Measurements from ENCODE around the gene PDCD4.

DNA sequence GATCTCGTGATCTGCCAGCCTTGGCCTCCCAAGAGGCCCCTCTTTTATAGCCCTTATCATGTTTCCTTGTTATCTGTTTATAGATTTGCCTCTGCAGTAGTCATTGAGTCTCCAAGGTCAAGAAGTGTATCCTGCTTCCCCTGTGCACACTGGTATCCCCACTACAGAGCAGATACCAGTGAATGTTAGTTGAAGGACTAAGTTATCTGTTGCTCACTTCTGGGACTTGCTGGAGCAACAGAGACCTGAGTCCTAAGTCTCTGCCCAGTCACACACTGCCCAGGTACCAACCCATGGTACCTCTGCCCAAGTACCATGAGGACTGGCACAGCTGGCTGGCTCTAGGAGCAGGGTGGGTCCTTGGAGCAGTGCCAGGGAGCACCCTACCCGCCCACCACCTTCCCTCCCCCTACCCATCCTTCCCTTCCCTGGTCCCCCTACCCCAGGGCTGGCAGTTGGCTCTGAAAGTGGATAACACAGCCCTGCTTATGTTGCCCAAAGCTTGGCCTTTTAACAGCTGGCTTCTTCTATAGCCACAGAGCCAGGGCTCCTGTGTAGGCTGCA, 26.5 kb upstream of the PDCD4 start:
- no peak for TF ChIP-seq POLR2A (IDR thresholded peaks at IDR 0.05; ENCODE audit: low read depth, low read length)
- TF ChIP-seq, protein P1, sequence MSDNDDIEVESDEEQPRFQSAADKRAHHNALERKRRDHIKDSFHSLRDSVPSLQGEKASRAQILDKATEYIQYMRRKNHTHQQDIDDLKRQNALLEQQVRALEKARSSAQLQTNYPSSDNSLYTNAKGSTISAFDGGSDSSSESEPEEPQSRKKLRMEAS (IDR thresholded peaks at IDR 0.05; ENCODE audit: insufficient read depth, insufficient read length), result no peak
- TF ChIP-seq EZH2 (IDR thresholded peaks at IDR 0.05; ENCODE audit: borderline replicate concordance, low read depth, low read length, severe bottlenecking), result no peak
- TF ChIP-seq, protein P2, sequence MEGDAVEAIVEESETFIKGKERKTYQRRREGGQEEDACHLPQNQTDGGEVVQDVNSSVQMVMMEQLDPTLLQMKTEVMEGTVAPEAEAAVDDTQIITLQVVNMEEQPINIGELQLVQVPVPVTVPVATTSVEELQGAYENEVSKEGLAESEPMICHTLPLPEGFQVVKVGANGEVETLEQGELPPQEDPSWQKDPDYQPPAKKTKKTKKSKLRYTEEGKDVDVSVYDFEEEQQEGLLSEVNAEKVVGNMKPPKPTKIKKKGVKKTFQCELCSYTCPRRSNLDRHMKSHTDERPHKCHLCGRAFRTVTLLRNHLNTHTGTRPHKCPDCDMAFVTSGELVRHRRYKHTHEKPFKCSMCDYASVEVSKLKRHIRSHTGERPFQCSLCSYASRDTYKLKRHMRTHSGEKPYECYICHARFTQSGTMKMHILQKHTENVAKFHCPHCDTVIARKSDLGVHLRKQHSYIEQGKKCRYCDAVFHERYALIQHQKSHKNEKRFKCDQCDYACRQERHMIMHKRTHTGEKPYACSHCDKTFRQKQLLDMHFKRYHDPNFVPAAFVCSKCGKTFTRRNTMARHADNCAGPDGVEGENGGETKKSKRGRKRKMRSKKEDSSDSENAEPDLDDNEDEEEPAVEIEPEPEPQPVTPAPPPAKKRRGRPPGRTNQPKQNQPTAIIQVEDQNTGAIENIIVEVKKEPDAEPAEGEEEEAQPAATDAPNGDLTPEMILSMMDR (IDR thresholded peaks at IDR 0.05; ENCODE audit: extremely low read depth in 1 of 2, insufficient read depth in 1 of 2, low read depth in 1 of 2, low read length in 2 of 2), result no peak
- no peak for TF ChIP-seq MYC (IDR thresholded peaks at IDR 0.05; ENCODE audit: low read depth, low read length)
- no peak for TF ChIP-seq GATA2 (IDR thresholded peaks at IDR 0.05; ENCODE audit: insufficient read depth, insufficient read length, low read depth, low read length)
- TF ChIP-seq POLR2AphosphoS5 (IDR thresholded peaks at IDR 0.05; ENCODE audit: insufficient read depth, low read depth, low read length), result no peak

All from endothelial cell of umbilical vein (primary cell).